ENCODE data around the gene UNC13D. TPM values are rescaled to one million over a fixed set of nuclear protein-coding genes. Genes with fewer than 3 reads are reported as not detected.

UNC13D gene
- total and polyA plus RNA-seq, 9 of the 15 experiments (the other 6 are each of a cell fraction or from before 2014, with no cell fraction given) = 0.86 to 244 (median 69.2) TPM

DNA sequence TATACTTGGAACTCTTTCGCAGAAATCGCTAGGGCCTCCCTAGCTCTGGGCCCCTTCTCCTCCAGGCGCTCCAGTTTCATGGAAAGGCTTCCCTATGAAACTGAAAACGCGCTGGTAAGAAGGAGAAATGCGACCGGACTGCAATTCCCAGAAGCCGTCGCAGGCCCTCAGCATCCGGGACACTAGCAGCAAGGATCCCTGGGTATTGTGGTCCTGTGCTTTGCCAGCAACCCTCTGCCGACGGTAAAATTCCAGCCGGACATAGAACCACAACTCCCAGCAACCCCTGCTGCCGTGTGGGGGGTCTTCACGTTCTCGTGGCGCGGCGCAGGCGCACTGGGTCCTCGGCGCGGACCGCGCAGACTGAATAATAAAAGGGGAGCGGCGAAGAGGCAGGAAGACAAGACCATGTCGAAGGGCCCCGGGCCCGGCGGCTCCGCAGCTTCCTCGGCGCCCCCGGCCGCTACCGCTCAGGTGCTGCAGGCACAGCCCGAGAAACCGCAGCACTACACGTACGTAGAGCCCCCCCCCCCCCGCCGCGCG lies 59.7 kb downstream of the UNC13D start, which contains the start of gene UNK (continued):
- TF ChIP-seq, protein P1, sequence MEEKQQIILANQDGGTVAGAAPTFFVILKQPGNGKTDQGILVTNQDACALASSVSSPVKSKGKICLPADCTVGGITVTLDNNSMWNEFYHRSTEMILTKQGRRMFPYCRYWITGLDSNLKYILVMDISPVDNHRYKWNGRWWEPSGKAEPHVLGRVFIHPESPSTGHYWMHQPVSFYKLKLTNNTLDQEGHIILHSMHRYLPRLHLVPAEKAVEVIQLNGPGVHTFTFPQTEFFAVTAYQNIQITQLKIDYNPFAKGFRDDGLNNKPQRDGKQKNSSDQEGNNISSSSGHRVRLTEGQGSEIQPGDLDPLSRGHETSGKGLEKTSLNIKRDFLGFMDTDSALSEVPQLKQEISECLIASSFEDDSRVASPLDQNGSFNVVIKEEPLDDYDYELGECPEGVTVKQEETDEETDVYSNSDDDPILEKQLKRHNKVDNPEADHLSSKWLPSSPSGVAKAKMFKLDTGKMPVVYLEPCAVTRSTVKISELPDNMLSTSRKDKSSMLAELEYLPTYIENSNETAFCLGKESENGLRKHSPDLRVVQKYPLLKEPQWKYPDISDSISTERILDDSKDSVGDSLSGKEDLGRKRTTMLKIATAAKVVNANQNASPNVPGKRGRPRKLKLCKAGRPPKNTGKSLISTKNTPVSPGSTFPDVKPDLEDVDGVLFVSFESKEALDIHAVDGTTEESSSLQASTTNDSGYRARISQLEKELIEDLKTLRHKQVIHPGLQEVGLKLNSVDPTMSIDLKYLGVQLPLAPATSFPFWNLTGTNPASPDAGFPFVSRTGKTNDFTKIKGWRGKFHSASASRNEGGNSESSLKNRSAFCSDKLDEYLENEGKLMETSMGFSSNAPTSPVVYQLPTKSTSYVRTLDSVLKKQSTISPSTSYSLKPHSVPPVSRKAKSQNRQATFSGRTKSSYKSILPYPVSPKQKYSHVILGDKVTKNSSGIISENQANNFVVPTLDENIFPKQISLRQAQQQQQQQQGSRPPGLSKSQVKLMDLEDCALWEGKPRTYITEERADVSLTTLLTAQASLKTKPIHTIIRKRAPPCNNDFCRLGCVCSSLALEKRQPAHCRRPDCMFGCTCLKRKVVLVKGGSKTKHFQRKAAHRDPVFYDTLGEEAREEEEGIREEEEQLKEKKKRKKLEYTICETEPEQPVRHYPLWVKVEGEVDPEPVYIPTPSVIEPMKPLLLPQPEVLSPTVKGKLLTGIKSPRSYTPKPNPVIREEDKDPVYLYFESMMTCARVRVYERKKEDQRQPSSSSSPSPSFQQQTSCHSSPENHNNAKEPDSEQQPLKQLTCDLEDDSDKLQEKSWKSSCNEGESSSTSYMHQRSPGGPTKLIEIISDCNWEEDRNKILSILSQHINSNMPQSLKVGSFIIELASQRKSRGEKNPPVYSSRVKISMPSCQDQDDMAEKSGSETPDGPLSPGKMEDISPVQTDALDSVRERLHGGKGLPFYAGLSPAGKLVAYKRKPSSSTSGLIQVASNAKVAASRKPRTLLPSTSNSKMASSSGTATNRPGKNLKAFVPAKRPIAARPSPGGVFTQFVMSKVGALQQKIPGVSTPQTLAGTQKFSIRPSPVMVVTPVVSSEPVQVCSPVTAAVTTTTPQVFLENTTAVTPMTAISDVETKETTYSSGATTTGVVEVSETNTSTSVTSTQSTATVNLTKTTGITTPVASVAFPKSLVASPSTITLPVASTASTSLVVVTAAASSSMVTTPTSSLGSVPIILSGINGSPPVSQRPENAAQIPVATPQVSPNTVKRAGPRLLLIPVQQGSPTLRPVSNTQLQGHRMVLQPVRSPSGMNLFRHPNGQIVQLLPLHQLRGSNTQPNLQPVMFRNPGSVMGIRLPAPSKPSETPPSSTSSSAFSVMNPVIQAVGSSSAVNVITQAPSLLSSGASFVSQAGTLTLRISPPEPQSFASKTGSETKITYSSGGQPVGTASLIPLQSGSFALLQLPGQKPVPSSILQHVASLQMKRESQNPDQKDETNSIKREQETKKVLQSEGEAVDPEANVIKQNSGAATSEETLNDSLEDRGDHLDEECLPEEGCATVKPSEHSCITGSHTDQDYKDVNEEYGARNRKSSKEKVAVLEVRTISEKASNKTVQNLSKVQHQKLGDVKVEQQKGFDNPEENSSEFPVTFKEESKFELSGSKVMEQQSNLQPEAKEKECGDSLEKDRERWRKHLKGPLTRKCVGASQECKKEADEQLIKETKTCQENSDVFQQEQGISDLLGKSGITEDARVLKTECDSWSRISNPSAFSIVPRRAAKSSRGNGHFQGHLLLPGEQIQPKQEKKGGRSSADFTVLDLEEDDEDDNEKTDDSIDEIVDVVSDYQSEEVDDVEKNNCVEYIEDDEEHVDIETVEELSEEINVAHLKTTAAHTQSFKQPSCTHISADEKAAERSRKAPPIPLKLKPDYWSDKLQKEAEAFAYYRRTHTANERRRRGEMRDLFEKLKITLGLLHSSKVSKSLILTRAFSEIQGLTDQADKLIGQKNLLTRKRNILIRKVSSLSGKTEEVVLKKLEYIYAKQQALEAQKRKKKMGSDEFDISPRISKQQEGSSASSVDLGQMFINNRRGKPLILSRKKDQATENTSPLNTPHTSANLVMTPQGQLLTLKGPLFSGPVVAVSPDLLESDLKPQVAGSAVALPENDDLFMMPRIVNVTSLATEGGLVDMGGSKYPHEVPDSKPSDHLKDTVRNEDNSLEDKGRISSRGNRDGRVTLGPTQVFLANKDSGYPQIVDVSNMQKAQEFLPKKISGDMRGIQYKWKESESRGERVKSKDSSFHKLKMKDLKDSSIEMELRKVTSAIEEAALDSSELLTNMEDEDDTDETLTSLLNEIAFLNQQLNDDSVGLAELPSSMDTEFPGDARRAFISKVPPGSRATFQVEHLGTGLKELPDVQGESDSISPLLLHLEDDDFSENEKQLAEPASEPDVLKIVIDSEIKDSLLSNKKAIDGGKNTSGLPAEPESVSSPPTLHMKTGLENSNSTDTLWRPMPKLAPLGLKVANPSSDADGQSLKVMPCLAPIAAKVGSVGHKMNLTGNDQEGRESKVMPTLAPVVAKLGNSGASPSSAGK (IDR thresholded peaks at IDR 0.05) = no peak
- no peak for TF ChIP-seq SMAD2 (IDR thresholded peaks at IDR 0.05; ENCODE audit: low read depth, low read length)
- no peak for TF ChIP-seq ZC3H4 (CRISPR knock-in tag; IDR thresholded peaks at IDR 0.05; ENCODE audit: borderline replicate concordance)
- TF ChIP-seq, protein P2, sequence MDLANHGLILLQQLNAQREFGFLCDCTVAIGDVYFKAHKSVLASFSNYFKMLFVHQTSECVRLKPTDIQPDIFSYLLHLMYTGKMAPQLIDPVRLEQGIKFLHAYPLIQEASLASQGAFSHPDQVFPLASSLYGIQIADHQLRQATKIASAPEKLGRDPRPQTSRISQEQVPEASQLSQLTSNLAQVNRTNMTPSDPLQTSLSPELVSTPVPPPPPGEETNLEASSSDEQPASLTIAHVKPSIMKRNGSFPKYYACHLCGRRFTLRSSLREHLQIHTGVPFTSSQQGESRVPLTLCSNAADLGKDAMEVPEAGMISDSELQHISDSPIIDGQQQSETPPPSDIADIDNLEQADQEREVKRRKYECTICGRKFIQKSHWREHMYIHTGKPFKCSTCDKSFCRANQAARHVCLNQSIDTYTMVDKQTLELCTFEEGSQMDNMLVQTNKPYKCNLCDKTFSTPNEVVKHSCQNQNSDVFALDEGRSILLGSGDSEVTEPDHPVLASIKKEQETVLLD (IDR thresholded peaks at IDR 0.05) = peak; percentile 98
- TF ChIP-seq FOXP1 (CRISPR knock-in tag; IDR thresholded peaks at IDR 0.05) = no peak; the same call in 1 of the 2 replicates
- TF ChIP-seq GABPB1 (CRISPR knock-in tag; IDR thresholded peaks at IDR 0.05) = no peak; the same call in 1 of the 2 replicates
- TF ChIP-seq MYC (IDR thresholded peaks at IDR 0.05; ENCODE audit: low read depth, low read length) = no peak
- no peak for TF ChIP-seq MYC (CRISPR knock-in tag; IDR thresholded peaks at IDR 0.05; ENCODE audit: borderline replicate concordance, low read depth)
- TF ChIP-seq HEY1 (CRISPR knock-in tag; IDR thresholded peaks at IDR 0.05; ENCODE audit: borderline replicate concordance) = no peak
- TF ChIP-seq ZNF778 (CRISPR knock-in tag; IDR thresholded peaks at IDR 0.05) = no peak
- no peak for TF ChIP-seq LEF1 (IDR thresholded peaks at IDR 0.05)
- TF ChIP-seq, protein P3, sequence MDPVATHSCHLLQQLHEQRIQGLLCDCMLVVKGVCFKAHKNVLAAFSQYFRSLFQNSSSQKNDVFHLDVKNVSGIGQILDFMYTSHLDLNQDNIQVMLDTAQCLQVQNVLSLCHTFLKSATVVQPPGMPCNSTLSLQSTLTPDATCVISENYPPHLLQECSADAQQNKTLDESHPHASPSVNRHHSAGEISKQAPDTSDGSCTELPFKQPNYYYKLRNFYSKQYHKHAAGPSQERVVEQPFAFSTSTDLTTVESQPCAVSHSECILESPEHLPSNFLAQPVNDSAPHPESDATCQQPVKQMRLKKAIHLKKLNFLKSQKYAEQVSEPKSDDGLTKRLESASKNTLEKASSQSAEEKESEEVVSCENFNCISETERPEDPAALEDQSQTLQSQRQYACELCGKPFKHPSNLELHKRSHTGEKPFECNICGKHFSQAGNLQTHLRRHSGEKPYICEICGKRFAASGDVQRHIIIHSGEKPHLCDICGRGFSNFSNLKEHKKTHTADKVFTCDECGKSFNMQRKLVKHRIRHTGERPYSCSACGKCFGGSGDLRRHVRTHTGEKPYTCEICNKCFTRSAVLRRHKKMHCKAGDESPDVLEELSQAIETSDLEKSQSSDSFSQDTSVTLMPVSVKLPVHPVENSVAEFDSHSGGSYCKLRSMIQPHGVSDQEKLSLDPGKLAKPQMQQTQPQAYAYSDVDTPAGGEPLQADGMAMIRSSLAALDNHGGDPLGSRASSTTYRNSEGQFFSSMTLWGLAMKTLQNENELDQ (CRISPR knock-in tag; IDR thresholded peaks at IDR 0.05; ENCODE audit: borderline replicate concordance) = 0 out of 2 replicates have a peak, but pooled peaks have one; percentile 40
- no peak for TF ChIP-seq SMARCB1 (IDR thresholded peaks at IDR 0.05; ENCODE audit: insufficient read length, low read depth)
